Islet precursor cell (in vitro differentiated cells): ENCODE measurements around the gene GSN.

Experiments
- DNase-seq: peaks from one replicate; pipeline ENCODE4 v3.0.0-alpha.2; 2018

GSN gene

DNA sequence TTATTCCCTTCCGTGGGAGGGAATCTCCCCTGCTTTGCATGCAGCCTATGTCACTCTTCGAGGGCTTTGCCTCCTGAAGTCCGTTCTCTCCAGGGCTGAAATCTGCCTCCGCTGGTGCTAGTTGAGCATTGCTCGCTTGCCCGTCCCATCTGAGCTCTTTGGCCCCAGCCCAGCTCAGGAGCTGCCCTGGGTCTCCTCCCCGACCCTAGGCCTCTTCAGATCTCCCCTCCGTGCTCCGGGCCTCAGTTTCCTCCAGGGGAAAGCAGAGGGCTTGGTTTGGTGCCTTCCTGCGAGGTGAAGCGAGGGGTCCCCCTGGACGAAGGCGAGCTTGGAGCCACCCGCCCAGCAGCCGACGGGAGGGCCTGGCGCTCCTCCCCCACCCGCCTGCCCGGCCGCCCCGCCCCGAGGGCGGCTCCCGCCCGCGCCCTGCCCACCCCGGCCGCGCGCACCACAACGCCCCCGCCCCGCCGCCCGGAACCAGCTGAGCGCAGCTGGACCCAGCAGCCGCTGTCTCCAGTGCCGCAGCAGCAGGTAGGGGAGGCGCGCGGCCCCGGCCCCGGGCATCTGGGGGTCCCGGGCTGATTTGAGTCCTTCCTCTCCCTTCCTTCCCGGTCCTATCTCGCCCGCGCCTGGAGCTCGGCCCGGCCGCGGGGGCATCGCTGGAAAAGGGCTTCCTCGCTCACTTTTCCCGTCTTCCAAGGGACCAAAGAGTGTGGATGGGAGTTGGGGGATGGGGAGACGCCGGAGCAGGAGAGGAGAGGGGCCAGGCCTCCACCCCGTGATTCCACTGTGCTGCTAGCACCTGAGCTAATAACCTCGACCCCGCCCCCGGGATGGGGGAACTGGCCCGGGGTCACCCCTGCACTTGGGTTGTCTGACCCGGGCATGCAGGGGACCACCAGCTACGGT is at the start of gene GSN:
Gene GSN, plus strand, starts transcription at position 474 of the 909 bp plus-strand sequence. CDS start 33,810 bp downstream, outside the sequence.
- DNase-seq = peak; percentile 88

DNA sequence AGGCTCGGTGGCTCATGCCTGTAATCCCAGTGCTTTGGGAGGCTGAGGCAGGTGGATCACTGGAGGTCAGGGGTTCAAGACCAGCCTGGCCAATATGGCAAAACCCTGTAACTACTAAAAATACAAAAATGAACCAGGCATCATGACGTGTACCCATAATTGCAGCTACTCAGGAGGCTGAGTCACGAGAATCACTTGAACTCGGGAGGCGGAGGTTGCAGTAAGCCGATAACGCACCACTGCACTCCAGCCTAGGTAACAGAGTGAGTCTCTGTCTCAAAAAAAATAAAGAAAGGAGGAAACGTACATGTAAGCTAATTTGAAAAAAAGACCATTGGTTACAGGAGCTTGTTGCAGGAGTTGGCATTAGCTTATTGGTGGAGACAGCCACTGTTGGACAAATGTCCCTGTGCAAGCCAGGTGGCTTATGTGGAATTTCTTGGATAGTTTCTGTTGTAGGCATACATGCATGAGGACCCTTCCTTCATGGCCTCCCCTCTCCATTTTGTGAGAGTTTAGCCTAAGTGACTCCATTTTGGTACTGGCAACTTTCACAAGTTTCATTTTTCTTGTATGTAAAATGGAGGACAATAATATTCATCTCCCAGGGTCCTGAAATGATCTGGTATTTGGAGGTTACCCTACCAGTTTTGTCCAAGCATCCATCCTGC is 49.5 kb upstream of the GSN start:
- DNase-seq = no peak

DNA sequence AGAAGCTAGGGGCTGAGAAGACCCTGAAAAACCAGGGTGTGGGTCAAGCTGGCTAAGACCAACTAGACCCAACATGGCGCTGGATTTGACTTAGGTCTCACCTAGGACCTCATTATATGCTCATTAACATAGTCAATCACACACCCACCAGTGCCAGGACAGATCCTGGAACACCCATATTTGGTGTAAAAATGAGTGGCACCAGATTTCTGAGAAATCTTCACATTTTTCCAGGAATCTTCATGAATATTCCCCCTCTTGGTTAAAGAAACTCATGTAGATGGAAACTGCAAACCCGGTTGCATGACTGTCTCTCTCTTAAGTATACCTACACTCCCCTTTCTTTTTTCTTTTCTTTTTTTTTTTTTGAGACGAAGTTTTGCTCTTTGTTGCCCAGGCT is 48.4 kb upstream of the GSN start:
- DNase-seq = no peak

DNA sequence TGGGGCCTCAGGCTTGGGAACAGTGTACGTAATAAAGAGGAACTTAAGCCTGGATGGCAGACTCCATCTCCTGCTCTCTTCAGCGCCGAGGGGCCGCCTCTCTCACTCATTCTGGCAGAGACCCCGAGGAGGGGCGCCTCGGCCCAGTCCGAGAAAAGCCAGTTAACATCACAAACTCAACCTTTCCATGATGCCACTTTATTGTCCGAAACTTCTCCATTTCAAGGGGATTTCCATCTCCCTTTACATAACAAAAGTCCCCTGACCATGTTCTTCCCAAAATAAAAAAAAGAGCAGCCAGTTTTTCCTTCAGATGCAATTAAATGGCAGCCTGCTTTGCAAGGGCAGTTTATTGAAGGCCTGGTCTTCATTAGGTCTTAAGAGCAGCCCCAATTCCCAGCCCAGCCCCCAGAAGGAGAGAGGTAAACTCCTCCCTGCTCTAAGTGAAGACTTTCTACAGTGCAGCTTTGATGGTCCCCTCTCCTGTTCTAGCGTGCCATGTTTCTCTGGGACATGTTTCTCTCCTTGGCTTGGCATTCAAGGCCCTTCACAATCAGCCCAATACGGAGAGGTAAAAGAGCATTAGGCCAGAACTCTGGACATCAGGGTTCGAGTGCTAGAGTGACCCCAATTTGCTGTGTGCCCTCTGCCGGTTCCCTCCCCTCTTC is 46.8 kb upstream of the GSN start:
- DNase-seq = no peak

DNA sequence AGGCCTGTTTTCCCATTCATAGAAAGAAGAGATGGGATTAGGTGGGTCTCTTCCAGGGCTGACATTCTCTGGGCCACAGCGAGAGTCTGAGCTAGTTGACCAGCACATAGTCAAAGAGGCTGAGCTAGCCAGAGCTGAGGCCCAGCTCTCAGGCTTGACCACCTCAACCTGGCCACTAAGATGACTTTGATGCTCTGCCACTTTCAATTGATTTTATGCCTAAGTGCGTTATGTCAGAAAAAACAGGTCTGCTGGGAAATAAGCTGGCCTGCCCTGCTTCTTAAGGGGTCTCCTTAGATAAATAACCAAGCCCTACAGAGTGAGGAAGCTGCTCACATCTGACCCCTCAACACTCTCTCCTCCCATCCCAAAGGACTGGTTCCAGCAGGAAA is 46.3 kb upstream of the GSN start:
- DNase-seq = no peak

DNA sequence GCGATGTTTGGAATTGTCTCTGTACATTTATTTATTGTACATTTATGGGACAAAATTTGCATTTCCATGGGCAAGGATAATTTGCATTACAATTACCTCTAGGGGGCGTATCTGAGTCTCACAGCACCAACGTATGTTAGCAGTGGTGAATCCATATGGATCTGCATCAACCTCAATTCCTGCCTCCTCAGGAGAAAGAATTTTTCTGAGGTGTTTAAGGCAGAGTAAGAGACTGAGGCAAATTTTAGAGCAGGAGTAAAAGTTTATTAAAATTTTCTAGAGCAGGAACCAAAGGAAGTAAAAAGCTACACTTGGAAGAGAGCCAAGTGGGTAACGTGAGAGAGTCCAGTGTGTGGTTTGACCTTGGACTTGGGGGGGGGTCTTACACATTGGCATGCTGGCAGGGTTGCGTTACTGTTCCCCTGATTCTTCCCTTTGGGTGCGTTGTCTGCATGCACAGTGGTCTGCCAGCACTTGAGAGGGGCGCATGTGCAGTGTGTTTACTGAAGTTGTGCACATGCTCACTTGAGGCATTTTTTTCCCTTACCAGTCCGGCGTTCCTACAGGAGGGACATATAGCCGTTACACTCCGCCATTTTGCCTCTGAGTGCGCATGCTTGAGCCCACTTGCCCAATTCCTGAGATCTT is 45.3 kb upstream of the GSN start:
- DNase-seq = no peak

DNA sequence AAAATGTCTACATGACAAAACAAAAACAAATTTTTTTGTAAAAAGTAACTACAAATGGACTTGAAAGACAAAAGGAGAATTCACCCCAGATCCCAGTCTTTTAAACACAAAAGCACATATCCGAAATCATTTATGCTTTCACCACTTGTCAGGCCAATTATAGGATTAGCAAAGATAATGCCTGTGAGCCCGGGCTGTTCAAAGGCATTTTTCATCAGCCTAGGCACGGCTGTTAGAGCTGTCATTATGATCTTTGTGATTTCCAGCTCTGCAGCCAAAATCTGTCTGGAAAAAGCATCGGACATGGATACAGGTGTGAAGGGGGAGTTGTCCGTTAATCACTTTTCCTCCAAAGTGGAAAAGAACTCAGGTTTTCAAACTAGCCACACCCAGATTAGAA is 42.7 kb upstream of the GSN start:
- no peak for DNase-seq

DNA sequence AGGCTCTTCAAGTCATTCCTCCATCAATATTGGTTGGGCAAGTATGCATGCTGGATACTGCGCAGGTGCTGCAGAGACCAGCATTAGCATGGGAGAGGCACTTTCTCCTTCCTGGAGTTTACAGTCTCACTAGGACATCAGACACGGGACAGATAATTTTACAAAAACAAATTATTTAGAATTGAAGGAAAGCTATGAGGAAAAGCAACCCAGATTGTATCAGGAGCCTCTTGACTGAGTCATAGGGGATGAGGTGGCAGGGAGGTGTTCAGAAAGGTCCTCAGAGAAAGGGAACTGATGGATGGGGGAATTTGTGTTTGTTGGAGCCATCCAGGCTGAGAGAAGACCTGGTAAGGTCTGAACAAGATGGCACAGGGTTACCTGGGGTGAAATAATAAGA is 41.8 kb upstream of the GSN start:
- DNase-seq = no peak

DNA sequence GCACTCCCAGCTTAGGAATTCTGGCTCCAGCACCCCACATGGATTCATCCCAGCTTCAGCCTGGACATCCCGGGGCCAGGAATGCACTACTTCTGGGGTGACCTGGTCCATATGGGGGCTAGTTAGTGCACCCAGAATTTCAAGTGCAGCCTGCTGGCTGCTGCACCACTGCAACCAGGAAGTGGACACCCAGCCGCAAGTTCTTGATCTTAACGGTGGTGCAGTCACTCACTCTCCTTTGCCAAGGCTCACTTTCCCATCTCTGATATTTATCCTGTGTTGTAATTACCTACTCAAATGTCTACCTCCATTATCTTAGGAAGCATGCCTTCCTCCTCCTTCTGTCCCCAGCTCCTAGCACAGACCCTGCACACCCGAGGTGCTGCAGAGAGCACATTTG is 40.1 kb upstream of the GSN start:
- no peak for DNase-seq

DNA sequence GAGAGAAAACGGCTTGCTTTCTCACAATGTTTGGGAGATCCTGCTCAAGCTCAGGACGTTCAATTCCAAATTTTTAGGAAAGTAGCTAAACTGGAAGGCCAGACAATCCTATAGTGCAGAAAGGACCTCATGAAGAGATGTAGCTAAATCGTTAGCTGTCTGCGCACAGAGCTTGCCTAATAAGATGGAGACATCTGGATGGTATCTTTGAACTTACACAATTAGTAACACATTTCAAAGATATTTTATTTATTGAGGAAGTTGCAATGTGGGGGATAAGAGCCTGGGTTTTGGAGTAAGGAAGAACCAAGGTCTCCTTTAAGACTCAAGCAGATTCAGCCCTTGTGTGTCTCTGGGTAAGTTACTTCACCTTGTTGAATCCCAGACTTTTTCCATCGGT is 37.7 kb upstream of the GSN start:
- DNase-seq = no peak

DNA sequence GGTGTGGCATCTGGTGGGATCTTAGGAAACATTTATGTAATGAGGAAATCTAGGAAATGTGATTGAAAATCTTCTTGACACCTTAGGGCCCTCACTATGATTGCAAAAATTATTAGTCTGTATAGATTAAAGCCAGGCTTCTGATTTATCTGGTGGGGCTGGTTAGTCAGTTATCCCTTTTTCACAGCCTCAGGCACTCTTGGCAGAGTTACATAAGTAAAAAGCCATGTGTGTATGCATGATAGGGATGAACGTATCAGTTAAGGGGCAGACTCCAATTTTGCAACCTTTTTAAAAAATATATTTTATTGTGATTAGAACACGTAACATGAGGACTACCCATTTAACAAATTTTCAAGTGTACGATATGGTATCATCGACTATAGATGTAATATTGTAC is 35.7 kb upstream of the GSN start:
- DNase-seq = no peak

DNA sequence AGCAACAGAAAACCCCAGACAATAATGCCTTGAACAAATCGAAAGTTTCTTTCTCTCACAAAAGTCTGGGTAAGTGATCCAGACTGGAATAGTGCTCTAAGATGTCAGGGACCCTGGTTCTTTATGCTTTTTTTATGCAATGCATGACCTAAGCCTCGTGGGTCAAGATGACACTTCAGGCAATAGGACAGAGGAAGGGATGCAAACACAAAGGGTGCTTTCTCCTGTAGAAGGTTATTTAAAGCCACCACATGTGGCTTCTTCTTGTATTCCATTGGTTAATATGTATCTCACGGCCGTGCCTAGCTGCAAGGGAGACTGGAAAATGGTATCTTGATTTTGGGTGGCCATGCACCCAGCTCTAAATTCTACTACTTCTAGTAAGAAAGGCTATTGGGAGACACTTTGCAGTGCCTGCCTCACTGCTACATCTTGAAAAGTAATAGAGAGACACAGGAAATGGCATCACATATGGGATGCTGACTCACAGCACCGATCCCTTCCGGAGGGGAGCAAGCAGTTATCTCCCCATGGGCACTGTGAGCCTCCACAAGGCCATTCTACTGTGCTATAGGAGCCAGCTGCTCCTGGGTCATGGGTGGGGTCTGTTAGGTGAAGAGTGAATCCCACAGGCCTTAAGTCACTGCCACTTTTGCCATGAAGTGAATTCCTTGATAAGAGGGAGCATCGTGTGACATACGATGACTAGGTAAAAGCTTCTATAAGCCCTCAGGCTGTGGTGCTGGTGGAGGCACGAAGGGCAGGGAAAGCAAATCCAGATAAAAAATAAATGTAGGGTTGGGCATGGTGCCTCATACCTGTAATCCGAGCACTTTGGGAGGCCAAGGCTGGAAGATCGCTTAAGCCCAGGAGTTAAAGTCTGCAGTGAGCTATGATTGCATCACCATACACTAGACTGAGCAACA is 33.8 kb upstream of the GSN start:
- no peak for DNase-seq

DNA sequence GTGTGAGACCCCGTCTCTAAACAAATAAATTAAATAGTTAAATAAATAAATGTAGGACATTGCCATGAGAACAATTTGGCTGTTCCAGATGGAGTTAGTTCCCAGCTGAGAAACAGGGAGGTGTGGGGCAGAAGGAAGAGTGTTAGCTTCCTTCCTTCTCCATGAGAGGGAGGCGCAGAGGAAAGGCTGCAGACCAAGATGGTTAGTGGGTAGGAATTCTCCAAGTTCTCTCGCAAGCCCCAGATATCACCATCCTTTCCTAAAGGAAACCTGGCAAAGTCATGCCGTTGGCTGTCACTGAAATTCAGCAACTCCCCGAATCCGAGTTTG is 33.2 kb upstream of the GSN start:
- DNase-seq = no peak

DNA sequence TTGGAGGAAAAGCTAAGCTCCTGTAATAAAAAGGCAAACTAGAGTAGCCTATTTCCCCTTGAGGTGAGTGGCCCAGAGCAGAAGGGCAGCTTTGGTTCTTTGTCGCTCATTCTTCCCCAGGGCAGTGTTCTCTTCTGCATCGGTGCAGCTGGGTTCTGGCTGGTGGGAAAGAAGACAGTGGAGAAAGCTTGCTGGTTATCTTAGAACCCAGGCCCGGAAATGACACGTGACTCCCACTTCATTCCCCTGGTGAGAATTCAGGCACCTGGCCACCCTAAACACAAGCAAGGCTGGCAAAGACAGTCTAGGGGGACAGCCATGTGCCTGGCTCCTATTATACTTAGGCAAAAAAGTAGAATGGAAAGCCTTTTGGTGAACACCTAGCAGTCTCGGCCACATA is 32.5 kb upstream of the GSN start:
- no peak for DNase-seq

DNA sequence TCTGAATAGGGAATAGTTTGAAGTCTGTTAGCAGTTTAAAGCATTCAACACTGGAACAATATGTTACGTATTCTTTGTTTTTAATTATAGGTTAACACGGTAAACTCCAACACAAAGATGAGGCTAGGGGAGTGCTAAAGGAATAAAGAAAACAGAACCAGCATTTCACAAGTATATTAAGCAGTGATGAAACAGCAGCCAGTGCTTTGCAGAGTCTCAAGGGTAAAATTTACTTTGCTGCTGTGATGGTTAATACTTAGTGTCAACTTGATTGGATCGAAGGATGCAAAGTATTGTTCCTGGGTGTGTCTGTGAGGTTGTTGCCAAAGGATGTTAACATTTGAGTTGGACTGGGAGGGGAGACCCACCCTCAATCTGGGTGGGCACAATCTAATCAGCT is 30.0 kb upstream of the GSN start:
- DNase-seq = no peak

DNA sequence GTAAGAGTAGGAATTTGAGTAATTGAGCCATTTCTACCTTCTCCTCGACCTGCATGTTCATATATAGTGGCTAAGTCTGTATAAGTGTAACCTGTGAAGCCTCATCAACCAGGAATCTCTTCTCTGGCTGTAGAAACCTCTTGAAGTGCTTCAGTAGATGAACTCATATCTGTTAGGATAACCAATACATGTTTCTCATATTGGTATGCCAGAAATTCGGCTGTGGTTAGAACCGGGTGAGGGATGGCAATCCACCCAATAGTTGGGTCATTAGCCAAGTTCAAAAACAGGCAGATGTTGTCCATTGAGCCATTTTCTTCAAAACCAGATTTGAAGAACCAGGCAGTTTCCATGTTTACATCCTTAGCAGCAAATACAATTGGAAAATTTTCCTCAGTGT is 28.9 kb upstream of the GSN start:
- DNase-seq = no peak

DNA sequence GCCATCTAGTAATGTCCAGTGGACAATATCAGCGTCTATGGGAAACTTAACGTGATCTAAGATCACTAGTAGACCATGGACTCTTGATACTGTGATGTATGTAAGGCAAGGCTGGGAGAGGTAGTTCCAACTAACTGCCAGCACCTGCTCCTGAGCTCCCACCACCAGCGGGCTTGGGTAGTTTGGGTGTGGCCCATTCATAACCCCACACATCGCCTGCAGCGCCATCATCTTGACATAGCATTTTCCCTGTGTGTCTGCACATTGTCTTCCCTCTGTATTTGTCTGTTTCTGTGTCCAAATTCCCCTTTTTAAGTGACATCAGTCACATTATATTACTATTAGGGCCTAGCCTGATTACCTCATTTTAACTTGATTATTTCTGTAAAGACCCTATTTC is 28.1 kb upstream of the GSN start:
- no peak for DNase-seq

DNA sequence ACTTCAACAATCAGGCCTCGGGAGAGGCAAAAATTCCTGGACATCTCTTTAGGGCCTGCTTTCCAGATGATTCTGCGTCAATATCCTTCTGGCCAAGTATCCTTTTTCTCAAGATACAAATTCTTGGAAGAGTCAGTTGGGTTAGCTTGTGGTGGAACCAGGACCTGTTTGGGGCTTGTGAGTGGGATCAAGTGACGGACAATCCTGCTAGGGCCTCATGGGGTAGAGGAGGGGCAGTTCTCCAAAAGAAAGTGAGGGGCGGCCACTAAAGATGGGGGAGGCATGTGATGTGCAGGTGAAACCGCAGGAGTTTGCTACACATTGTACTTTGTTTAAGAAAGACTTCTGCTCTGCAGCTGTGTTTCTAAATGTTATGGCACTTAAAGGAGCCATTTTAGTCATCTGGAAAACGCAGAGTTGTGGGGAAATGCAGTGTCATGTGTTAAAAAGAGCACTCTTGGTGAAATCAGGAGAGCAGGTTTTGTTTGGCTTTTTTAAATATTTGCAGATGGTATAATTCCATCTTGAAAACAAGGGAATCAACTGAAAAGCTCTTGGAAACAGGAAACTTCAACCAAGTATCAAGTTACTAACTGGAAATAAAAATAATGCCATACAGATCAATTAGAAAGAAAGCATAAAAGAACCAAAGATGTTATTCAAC is 27.4 kb upstream of the GSN start:
- DNase-seq = no peak

DNA sequence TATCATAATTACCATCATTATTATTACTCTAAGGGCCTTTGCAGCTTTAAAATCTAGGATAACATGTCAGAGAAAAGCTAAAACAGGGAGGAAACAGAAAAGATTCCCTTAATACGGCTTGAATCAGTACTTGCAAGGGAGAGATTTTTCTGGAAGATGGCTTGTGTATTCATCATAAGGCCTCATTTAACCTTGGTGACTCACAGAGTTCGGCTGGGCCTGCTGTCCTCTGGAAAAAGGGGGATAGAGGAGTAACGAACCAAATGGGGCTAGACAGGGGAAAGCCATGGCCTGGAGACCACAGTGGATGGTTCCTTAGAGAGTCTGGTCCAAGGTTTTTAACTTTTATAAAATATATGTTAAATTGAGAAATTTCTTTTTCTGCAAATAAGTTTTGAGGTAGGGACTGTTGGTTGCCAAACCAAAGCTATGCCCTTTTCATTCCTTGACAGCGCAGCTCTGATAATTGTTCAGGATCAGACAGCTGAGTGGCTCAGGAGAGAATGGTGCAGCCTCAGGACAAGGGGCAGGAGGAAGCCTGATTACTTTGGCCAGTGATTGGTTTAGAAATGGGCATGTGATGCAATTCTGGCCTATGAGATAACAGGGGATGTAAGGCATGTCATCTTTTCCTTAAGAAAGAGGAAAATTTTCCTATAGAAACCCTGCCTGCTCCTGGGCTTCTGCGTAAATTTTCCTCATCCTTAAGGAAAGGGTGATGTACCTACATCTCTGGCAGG is 25.6 kb upstream of the GSN start:
- DNase-seq = no peak

DNA sequence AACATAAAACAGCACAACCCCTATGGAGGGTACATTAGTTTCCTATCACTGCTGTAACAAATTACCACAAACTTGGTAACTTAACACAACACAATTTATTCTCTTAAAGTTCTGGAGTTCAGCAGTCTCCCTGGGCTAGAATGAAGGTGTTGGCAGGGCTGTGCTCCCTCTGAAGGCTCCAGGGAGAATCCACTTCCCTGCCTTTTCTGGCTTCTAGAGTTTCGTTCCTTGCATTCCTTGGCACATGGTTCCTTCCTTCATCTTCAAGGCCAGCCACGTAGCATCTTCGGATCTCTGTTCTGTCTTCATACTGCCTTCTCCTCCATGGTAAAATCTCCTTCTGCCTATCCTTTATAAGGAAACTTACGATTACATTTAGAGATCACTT is 25.0 kb upstream of the GSN start:
- DNase-seq = no peak
